KBM-7 (cell line): ENCODE results near the gene TIMP2.
"Not testable (repeated sequence)": the region's sequence is repeated elsewhere in the genome, so short reads cannot be mapped to it uniquely, and the experiment has no call there.

Source experiments
- DNase-seq: peaks from one replicate; pipeline ENCODE4 v3.0.0-alpha.2; 2015
- in situ Hi-C: fragments of 300-500 bp; cut with MboI; formaldehyde crosslinking; loops from 2 replicates; pipeline ENCODE4 v1.14.3; 2020; ENCODE audit warnings: low sequenced_read_pairs, low pct_unique_long_range_greater_than_20kb, mixed read lengths

Gene TIMP2

GRCh38 chr17:78915872-78916632 is 9.1 kb downstream of the TIMP2 start:
- DNase-seq, result peak; percentile 88
- in situ Hi-C loops, result no loop called here

DNA sequence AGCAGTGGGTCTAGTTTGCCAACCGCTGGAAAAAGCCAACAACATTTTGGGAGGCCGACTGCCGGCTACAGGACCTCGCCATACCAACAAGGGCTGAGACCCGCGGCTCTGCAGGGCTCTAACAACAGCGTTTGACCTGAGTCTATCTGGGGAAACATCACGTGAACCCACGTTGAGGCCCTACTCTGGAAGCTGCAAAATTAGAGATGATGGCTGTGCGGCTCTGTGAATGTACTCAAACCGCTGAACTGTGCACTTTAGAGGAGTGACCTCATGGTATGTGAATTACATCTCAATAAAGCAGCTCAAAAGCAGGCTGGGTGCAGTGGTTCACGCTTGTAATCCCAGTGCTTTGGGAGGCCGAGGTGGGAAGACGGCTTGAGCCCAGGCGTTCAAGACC is 12.1 kb downstream of the TIMP2 start:
- in situ Hi-C loops, result no loop called here
- no peak for DNase-seq

DNA sequence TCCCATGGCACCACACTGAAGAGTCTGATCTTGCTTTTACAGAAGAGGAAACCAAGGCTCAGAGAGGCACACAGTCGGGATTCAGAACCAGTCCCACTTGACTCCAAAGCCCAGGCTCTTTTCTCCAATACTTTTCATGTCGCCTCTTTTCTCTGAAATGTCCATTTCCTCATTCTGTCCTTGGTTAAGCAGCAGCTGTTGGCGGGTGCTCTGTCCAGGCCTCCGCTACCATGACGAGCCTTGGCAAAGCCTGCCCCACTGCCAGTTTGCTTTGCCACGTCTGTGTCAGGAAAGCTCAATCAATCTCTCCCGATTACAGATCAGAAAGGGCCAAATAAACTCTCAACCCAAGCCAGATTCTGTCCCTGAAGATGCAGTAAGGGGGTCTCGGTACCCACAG is 13.1 kb downstream of the TIMP2 start:
- in situ Hi-C loops, result no loop called here
- no peak for DNase-seq

- in situ Hi-C loops, DNase-seq: not testable (repeated sequence)
Measured at GRCh38 chr17:78911543-78911942, 13.6 kb downstream of the TIMP2 start.

DNA sequence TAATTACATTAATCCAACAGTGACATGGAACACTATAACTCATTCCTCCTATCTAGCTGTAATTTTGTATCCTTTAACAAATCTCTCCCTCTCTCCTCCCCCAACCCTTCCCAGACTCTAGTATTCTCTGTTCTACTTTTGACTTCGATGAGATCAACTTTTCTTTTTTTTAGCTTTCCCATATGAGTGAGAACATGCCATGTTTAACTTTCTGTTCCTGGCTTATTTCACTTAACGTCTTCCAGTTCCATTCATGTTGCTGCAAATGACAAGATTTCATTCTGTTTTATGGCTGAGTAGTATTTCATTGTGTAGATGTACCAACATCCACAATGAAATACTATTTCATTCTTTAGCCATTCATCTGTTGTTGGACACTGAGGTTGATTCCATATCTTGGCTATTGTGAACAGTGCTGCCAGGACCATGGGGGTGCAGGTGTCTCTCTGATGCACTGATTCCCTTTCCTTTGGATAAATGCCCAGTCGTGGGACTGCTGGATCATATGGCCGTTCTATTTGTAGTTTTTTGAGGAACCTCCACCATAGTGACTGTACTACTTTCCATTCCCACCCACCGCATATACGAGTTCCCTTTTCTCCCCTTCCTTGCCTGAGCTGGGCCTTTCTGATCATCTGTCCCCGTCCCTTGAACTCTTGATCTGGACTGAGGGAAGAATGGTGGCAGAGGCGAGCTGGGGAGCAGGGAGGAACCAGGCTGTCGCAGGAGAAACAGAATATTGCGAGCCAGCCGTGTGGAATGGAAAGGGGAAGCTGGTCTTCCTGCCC is 14.5 kb downstream of the TIMP2 start:
- peak; percentile 89 for DNase-seq
- in situ Hi-C loops, result no loop called here

DNA sequence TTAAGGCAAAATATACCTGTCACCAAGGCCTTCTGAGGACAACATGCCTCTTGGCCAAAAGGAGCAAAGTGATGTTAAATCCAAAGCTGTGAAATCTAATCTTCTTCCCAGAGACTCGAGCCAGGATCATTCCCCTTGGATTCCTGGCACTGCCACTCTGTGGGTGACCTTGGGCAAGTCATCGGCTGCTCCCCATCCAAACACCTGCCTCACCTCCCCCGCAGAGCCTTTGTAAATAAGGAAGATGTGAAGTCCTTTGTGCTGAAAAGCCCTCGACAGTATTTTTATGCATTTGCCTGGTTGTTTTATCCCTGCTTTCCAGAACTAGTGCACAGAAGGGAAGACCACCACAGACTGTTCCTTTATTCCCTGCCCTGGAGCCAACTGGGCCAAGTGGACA is 16.8 kb downstream of the TIMP2 start:
- DNase-seq, result no peak
- in situ Hi-C loops, result no loop called here

GRCh38 chr17:78905541-78905940 is 19.6 kb downstream of the TIMP2 start:
- in situ Hi-C loops, result no loop called here
- no peak for DNase-seq

- in situ Hi-C loops, result no loop called here
- DNase-seq, result no peak
Measured at GRCh38 chr17:78905116-78905515, 20.1 kb downstream of the TIMP2 start.

GRCh38 chr17:78904371-78904770 is 20.8 kb downstream of the TIMP2 start:
- no peak for DNase-seq
- in situ Hi-C loops, result no loop called here

DNA sequence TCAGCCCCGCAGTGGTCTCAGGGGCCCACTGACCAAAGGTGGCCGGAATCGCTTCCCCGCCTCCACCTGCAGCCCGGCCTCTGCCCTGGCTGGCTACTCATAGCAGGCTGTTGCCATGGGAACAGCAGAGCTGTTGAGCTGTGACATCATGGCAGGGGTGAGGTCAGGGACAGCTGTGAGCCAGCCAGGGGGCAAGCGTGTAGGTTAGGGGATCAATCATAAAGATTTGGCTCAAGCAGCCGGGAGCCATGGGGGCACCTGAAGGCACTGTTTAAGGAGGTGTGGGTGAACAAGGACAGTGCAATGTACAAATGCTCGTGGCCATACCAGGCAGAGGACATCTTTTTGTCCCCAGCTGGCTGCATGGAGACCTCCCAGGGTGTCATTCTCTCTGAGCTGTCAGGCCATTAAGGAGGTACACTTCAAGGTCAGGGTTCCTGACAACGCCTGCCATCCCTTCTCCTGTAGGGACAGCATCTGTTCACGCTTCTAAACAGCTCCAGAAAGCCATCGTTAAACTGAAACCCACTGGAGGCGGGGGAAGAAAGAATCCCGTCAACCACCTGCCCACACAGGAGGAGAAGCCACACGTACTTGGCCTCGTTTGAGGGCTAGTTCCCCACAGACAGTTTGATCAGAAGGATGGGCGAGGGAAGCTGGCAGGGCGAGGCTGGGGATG is 21.9 kb downstream of the TIMP2 start, which contains the start of gene CEP295NL:
Gene CEP295NL (minus strand): TSS at position 101 of the 679 bp plus-strand sequence. CDS start 1,373 bp downstream, outside the sequence.
- DNase-seq, result no peak
- in situ Hi-C loops, result no loop called here

DNA sequence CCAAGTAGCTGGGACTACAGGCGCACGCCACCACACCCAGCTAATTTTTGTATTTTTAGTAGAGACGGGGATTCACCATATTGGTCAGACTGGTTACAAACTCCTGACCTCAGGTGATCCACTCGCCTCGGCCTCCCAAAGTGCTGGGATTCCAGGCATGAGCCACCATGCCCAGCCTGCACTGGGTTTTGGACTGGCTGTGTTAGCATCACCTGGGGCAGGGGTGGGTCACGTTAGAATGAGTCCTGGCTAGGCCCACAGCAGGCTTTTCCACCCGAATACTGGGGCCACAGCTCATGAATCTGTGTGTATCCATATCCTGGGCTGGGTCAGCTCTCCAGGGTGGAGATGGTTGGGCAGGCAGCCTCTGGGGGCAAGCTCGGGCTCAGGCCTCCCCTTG is 23.0 kb downstream of the TIMP2 start:
- DNase-seq, in situ Hi-C loops: not testable (repeated sequence)

GRCh38 chr17:78901806-78902205 is 23.4 kb downstream of the TIMP2 start:
- no peak for DNase-seq
- in situ Hi-C loops, result no loop called here

DNA sequence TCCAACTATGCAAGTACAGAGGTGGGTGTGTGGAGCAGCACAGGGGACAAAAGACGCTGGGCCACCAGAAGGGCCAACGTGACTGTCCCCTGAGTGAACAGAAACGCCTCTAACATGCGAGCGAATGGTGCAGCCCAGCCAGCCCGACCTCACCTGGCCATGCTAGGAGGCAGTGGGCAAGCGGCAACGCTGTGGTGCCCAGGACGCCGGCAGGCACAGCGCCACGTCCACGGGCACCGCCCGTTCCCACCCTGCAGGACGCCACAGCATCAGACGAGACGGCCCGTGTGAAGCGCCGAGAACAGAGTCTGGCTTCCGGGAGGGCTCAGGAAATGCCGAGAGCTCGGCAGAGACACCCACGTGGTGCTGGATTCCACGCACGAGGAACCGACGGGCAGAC is 24.4 kb downstream of the TIMP2 start:
- DNase-seq, result no peak
- in situ Hi-C loops, result no loop called here

GRCh38 chr17:78899361-78900260 is 25.6 kb downstream of the TIMP2 start:
- in situ Hi-C loops, result no loop called here
- DNase-seq, result no peak

- no peak for DNase-seq
- in situ Hi-C loops, result no loop called here
Measured at GRCh38 chr17:78898947-78899346, 26.2 kb downstream of the TIMP2 start.

- in situ Hi-C loops, result no loop called here
- no peak for DNase-seq
Measured at GRCh38 chr17:78898075-78898836, 26.9 kb downstream of the TIMP2 start.

DNA sequence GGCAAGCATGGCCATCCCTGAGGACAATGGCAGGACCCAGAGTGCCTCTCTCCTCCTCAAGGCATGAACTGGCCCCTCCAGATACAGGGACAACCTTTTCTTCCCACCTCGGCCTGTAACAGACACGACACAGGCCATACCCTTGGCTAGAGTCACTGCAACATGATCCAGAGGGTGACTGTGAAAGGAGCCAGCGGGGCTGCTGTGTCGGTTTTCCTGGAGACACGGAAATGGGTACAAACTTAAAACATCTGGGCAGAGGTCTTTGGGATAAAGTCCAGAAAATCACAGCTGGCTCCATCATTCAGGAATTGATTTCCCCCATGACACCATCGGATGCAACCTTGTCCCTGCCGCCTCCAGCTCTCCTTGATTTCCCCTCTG is 27.5 kb downstream of the TIMP2 start:
- no peak for DNase-seq
- in situ Hi-C loops, result no loop called here
